Right hindlimb (tissue), 1 donor: Measurements from ENCODE around the gene YWHAE.
"Not testable (repeated sequence)": the region's sequence is repeated elsewhere in the genome, so short reads cannot be mapped to it uniquely, and the experiment has no call there.

Experiments used
- DNase-seq: peaks from one replicate; pipeline ENCODE4 v3.0.0-alpha.2; 2018

YWHAE gene

DNA sequence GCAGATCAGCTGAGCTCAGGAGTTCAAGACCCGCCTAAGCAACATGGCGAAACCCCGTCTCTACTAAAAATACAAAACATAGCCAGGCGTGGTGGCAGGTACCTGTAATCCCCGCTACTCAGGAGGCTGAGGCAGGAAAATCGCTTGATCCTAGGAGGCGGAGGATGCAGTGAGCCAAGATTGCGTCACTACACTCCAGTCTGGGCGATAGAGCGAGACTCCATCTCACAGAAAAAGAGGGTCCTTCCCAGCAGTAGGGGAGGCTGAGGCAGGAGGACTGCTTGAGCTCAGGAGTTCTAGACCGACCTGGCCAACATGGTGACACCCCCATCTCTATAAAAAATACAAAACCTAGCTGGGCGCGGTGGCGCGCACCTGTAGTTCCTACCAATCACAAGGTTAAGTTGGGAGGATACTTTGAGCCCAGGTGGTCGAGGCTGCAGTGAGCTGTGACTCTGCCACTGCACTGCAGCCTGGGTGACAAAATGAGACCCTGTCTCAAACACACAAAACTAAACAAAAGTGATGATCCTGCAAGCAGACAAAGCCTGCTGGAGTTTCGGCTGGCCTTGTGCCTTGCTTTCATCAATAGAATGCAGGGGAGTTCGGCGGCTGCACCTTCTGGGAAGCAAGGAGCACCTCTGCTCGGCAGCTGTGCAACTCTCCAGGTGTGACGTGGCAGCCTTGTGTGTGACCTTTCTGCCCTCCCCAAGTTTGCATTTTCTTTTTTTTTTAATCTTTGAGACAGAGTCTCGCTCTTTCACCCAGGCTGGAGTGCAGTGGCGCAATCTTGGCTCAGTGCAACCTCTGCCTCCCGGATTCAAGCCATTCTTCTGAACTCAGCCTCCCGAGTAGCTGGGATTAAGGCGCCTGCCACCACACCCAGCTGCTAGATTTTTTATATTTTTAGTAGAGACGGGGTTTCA, 12.4 kb upstream of the YWHAE start:
- DNase-seq: no peak

DNA sequence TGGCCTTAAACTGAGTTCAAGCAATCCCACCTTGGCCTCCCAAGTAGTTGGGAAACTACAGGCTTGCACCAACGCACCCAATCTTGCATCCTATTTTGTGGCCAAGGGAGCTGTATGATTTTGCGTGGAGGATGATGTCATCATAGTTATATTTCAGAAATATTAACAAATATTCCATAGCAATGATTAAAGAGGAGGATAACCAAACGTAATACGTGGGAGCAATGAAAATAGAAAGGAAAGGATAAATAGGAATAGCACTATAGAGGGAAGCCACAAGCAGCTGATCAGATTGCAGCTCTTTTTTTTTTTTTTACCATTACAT, 2.2 kb upstream of the YWHAE start:
- DNase-seq: no peak

DNA sequence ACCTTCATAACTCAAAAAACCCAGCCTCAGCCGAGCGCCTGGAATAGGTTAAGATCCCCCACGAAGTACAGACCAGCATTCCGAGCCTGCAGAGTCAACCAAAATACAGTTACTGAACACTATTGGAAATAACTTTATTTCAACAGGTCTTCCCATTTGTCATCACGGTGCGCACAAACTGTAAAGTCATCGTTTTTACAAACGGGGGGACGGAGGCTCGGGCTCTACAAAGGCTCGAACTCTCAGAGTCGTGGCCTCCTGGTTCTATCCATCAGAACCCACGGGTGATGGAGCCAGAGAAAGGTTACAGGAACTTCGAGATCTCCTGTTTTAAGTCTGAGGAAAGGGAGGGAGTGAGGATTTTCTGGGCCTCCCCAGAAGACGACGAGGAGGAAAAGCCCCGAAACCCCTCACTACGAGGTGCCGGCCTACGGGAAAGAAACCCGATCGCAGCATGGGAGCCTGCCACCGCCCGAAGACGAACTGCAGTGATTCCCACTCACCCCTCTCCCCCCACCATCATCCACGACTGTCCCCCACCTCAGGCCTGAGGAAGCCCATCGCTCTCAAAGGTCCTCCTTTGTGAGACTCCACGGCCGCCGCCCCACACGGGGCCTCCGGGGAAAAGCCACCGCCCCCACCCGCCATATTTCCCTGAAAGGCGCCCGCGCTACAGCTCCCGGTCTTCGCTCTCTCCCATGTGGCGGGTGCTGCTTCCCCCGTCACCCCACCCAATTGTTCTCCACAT, 917 bp downstream of the YWHAE start:
- DNase-seq: no peak

DNA sequence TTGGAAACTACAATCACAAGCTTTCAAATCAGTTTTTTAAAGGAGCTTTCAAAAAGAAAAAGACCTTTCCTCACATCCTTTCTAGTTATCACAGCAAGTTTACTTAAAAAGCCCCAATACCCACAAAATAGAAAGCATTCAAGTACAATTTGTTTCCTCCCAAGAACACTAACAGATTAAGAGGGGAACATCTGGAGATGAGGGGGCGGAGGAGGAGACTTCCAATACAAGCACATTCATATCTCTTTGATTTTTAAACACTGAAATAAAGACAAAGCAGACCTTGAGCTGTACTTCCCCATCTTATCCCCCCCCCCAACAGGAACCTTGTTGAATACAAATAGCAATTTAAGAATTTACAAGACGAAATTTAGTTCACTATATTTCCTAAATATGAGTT, 2.0 kb downstream of the YWHAE start:
- DNase-seq: no peak

DNA sequence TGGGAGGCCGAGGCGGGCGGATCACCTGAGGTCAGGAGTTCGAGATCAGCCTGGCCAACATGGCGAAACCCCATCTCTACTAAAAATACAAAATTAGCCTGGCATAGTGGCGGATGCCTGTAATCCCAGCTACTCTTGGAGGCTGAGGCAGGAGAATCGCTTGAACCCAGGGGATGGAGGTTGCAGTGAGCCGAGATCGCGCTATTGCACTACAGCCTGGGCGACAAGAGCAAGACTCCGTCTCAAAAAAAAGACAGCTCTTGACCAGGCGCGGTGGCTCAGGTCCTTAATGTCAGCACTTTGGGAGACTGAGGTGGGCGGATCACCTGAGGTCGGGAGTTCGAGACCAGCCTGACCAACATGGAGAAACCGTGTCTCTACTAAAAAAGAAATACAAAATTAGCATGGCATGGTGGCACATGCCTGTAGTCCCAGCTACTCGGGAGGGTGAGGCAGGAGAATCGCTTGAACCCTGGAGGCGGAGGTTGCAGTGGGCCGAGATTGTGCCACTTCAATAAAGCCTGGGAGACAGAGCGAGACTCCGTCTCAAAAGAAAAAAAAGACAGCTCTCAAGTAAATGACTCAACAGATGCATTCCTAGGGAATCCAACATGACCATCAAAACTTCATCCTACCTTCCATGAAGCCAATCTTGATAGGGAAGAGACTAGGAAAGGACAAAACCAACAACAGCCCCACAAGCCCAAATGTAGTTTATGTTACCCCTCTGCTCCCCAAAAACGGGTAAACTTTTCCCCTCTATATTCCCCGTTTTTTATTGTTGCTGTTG, 4.0 kb downstream of the YWHAE start:
- DNase-seq: not testable (repeated sequence)

DNA sequence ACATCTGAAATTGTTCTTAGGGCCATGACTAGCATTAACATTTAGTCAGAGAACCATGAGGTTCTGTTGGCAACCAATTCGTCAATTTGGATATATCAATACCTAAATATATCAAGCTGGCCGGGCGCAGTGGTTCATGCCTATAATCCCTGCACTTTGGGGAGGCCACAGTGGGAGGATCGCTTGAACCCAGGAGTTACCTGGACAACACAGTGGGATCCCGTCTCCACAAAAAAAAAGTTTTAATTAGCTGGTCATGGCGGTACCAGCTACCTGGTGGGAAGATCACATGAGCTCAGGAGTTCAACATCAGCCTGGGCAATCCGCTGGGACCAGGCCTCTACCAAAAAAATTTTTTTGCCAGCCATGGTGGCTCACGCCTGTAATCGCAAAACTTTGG, 8.4 kb downstream of the YWHAE start:
- DNase-seq: no peak

DNA sequence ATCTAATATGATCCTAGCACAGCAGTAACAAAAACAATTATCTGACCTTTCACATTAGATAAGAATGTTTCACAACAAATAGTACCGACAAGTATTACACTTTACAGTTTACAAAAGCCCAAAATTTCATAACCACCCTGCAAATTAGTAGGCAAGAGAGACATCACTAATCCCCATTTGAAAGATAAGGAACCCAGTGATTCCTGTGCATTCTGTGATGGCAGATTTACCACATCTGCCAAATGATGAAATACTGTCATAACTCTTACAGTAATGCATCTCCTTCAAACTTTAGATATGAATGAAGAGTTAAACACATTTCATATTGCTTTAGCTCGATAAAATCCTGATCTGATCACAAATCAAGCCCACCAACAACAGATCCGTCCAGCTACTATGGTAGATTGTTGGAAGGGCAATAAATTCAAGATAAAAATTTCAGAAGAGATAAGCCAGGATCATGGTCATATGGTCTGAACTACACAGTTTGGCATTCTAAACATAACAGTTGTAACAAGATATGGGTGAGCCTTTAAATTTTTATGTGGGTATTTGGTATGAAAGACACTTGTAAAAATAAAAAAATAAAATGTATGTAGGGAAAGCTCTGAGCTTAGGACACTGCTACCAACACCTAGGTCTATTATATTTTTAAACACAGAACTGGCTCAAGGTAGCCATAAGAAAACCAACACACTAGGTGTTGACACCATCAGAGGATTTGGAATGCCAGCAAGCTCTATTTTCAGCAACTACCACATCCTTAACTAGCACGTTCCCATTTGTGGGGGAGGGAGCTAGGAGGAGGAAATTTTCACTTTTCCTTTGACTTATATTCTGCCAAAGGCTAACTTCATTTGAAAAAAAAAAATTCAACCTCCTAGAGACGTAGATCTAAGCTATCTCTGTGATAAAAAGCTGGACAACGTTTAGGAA, 9.3 kb downstream of the YWHAE start:
- no peak for DNase-seq

DNA sequence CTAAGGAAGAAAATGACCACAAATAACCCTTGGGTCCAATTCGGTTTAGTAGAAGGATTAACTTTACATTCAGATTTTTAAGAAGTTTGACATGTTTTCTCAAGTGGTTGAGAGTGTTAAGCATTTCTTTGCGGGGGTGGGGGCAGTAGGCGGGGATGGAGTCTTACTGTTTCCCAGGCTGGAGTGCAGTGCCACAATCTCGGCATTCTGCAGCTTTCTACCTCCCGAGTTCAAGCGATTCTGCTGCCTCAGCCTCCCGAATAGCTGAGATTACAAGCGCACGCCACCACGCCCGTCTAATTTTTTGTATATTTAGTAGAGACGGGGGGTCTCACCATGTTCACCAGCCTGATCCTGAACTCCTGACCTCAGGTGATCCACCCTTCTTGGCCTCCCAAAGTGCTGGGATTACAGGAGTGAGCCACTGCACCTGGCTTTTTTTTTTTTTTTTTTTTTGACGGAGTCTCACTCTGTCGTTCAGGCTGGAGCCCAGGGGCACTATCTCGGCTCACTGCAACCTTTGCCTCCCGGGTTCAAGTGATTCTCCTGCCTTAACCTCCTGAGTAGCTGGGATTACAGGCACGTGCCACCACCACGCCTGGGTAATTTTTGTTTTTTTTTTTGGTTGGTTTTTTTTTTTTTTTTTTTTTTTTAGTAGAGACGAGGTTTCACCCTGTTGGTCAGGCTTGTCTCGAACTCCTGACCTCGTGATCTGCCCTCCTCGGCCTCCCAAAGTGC, 12.4 kb downstream of the YWHAE start:
- not testable (repeated sequence) for DNase-seq

DNA sequence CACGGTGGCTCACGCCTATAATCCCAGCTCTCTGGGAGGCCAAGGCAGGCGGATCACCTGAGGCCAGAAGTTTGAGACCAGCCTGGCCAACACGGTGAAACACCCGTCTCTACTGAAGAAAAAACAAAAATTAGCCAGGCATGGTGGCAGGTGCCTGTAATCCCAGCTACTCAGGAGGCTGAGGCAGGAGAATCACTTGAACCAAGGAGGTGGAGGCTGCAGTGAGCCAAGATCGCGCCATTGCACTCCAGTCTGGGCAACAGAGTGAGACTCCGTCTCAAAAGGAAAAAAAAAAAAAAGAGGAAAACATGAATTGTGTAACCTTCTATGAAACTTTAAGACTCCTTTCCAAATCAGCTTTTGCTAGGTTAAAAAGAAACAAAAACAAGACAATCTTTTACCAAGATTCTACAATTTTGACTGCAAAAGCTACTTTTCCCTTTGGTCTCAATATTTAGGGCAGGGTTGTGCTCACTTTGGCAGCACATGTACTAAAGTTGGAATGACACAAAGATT, 13.3 kb downstream of the YWHAE start:
- not testable (repeated sequence) for DNase-seq

DNA sequence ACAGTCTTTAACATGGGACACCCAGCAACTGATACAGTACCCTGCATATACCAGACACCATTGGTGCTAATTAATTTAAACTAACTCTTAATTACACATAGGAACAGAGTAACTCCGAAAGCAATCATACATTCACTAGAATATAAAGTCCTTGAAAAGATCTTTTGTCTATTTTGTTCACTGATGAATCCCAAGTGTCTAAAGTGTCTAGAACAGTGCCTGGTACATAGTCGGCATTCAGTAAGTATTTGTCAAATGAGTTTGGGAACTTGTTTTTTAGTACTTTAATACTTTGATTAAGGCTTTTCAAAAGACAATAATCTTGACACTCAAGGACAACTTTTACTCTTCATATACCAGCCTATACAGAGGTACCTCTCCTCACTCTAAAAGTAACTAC, 13.8 kb downstream of the YWHAE start:
- DNase-seq: no peak

DNA sequence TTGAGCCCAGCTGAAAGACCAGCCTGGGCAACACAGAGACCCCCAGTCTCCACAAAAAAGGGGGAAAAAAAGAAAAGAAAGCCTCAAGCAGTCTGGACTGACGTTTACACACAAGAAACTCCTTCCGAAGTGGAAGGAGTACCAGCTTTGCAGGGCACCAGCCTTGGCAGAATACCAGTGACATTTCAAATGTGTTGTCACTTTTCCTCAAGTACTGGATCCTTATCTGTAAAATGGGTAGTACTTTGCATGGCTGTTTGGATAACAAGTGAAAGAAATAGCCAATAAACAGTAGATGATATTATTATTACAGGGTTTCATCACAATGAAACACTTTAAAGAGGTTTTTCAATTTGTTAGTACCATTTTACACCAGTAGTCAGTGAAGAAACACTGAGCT, 14.2 kb downstream of the YWHAE start:
- DNase-seq: no peak

DNA sequence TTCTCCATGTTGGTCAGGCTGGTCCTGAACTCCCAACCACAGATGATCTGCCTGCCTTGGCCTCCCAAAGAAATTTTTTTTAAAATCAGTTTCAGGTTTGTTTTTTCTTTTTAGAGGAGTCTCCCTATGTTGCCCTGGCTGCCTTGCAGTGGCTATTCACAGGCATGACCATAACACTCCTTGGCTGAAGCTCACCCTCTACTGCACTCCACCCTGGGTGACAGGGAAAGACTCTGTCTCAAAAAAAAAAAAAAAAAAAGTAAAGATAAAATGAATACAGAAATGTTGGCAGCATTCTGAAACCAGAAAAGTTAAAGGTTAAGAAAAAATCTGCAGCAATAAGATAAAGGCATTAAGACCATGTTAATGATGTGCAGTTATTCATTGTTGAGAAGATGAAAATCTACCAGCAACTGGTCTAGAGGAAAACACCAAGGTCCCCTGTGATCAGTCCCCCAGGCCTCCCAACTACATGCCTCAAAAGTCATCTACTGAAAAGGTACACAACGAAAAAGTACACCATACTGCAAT, 15.1 kb downstream of the YWHAE start:
- DNase-seq: no peak

DNA sequence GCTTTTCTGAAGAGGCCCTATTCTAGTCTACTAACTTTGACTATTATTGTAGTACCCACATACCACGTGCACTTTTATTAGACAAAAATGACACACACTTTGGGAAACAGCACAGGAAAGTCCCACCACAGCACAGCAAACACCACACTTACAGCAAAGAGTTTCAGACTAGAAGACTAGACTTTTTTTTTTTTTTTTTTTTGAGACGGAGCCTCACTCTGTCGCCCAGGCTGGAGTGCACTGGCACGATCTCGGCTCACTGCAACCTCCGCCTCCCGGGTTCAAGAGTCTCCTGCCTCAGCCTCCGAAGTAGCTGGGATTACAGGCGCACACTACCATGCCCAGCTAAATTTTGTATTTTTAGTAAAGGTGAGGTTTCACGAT, 20.1 kb downstream of the YWHAE start:
- no peak for DNase-seq

DNA sequence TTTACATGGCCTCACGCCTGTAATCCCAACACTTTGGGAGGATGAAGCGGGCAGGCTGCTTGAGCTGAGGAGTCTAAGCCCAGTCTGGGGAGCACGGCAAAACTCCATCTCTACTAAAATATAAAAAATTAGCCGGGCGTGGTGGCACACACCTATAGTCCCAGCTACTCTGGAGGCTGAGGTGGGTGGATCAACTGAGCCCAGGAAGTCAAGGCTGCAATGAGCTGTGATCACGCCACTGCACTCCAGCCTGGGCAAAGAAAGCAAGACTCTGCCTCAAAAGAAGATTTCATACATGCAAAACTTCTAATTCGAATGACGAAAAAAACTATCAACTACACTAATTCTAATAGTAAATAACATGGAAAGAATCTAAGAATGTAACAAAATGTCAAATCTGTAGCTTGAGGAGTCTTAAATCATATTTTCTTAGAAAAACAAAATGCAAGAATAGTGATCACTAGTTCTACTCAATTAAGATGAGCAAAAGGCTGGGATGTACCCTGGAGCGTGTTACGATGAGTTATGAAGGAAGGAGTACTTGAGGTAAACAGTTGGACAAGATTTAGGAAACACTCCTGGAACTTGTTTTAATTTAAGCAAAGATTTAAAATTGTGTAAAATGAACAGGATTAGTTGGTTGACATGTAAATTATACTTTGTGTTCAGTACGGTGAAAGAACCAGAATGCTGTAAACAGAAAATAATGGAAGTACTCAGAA, 20.7 kb downstream of the YWHAE start:
- no peak for DNase-seq

DNA sequence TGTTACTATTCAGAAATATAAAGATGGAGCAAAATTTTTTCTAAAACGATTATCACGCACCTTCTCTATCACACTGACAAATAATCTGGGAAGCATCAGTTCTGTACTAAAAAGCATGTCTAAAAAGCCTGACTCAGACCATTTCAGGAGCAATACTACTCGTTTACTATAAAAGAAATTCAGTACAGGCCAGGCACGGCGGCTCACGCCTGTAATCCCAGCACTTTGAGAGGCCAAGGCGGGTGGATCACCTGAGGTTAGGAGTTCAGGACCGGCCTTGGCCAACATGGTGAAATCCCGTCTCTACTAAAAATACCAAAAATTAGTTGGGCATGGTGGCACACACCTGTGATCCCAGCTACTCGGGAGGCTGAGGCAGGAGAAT, 21.6 kb downstream of the YWHAE start:
- DNase-seq: not testable (repeated sequence)

DNA sequence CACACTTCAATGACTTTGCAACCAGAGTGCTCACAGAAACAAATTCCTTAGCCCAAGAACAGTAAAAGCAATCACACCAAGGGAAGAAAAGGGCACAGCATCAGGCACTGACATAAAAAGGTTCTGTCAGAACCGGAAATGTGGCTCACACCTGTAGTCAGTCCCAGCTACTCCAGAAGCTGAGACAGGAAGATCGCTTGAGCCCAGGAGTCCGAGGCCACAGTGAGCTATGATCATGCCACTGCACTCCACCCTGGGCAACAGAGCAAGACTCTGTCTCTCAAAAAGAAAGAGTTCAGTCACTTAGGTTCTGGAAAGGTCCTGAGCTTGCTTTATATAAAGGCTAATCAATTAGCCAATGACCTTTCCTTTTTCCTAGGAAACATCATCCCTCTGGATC, 22.7 kb downstream of the YWHAE start:
- no peak for DNase-seq

DNA sequence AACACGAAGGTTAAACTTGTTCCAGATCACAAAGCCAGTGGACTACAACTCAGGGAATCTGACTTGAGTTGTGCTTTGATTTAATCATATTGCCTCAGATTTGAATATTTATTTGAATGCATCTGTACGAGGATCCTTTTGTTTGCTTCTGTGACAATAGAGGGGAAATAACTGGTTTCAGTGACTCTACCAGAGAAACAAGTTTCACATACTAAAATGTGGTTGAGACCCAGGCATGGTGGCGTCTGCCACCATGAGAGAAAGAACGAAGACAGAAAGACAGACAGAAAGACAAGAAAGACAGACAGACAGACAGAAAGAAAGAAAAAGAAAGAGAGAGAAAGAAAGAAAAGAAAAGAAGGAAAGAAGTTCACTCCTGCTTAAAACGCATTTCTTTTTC, 24.0 kb downstream of the YWHAE start:
- DNase-seq: no peak

DNA sequence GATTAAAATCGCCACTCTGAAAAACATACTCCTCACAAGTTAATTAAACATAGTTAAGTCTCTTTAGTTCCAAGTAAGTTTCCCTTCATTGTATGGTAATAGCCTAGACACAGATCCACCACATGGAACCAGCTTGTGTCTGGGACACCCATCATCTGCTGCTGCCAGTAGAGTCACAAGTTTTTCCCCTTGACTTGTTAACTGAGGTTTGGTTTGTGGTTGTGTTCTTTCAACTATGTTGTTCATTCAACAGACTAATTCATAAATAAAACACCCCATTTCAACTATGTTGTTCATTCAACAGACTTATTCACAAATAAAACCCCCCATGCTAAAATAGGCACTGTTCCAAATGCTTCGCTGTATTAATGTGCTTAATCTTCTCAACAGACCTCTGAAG, 24.4 kb downstream of the YWHAE start:
- no peak for DNase-seq

DNA sequence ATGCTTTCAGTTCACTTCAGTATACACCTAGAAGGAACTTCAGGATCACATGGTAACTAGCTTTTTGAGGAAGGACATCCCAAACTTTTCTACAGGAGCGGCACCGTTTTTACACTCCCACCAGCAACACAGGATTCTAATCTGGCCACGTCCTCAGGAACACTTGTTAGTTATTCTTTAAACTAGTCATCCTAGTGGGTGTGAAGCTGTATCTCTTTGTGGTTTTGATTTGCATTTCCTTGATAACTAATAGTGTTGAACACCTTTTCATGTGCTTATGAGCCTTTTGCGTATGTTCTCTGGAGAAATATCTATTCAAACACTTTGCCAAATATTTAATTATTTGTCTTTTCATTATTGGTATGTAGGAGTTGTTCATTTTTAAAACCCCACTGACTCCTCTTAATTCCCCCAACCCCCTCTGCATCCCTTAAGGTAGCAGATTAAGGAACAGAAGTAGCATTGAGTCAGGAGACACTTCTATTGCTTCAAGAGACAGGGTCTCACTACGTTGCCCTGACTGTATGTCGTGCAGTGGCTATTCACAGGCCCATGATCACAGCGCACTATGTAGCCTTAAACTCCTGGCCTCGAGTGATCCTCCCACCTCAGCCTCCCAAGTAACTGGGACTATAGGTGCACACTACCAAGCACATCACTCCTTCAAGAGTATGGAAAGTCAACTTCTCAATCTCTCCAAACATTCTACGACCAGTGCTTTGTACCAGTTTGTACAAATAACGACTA, 25.4 kb downstream of the YWHAE start:
- DNase-seq: no peak
